Pons (tissue), 1 donor: Measurements from ENCODE around the gene OR6J1.
"Not testable (repeated sequence)": the region's sequence is repeated elsewhere in the genome, so short reads cannot be mapped to it uniquely, and the experiment has no call there.

Experiments
- DNase-seq: peaks from one replicate; pipeline ENCODE4 v3.0.0-alpha.2; 2016; ENCODE audit warnings: low spot score

OR6J1 gene

GRCh38 chr14:22650960-22651521, 6.9 kb upstream of the OR6J1 start:
- DNase-seq: no peak

GRCh38 chr14:22650046-22650739, 6.0 kb upstream of the OR6J1 start:
- no peak for DNase-seq

DNA sequence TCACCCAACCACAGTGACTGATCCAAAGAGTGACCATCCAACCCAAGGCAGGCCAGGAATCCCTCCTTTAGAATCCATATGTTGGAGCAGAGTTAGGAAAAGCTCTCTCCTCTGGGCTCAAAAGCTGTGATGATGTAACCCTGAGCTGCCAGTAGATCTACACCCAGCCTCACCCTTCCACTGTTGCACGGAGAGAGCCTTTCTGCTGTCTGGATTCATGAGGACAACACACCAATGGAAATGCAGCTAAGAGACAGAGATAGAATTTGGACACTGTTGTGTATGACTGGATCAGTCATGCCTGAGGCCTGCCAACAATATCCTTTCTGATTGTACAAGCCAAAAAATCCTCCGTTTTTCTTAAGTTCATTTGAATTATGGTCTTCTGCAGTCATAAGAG, 4.4 kb upstream of the OR6J1 start:
- DNase-seq: no peak

GRCh38 chr14:22646570-22647254, 2.6 kb upstream of the OR6J1 start:
- DNase-seq: no peak

DNA sequence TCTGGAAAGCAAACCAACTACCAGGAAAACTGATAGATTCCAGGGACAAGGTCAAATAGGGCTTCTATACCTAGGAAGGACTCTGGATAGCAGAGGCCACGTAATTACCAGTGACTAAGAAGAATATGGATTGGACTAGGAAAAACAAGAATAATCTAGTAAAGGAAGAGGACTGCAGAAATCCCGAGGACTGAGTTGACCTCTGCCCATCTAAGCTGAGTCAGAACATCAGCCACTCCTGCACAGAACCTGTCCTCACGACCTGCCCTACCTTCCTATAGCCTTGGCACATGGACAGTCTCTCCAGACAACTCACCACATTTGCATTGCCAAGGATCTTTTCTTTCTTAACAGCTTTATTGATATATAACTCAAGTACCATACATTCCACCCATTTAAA, 2.3 kb downstream of the OR6J1 start:
- DNase-seq: no peak

- DNase-seq: no peak
Measured at GRCh38 chr14:22640192-22640591, 4.0 kb downstream of the OR6J1 start.

DNA sequence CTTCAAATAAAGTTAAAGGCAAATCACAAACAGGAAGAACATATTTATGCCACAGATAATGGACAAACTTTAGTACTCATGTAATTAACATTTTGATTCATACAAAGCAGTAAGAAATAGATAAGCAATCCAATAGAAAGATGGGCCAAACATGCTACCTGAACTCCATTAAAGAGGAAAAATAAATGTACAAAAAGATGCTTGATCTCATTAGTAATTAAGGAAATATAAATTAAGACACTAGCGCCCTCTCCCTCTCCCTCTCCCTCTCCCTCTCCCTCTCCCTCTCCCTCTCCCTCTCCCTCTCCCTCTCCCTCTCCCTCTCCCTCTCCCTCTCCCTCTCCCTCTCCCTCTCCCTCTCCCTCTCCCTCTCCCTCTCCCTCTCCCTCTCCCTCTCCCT, 8.2 kb downstream of the OR6J1 start:
- DNase-seq: not testable (repeated sequence)

DNA sequence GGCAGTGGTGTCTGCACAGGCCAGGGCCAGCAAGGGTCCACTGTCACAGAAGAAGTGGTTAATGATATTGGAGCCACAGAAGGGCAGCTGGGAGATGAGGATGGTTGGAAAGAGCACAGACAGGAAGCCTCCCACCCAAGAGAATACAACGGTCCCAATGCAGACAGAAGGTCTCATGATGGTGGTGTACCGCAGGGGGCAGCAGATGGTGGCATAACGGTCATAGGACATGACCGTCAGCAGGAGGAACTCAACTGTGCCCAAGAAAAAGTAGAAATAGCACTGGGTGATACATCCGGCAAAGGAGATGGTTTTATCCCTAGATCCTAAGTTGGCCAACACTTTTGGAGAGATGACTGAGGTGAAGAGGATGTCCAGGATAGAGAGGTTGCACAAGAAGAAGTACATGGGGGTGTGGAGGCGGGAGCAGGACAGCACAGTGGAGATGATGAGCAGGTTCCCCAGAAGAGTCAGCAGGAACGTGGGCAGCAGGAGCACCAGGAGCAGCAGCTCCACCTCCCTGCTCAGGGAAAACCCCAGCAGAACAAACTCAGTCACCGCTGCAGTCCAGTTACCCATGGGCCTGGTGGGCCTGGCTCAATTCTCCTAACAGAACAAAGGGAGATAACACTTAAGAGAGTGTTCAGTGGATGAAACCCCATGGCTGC, 9.8 kb downstream of the OR6J1 start:
- no peak for DNase-seq

DNA sequence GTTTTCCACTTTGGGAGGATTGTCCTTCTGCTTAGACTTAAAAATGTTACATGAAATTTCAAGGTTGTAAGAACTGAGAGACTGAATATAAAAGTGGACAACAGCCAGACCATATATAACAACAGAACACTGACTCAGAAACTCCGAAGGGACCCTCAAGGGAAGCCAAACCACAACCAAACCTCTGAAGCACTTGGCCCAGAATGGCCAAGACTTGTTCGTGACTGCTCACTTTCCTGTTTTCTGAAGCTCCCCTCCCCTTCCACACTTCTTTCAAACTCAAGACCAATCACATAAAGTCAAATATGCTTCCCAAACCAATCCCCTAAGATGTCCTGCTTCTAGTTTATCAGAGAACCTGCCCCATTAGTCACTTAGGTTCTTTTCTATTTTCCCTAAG, 13.7 kb downstream of the OR6J1 start:
- no peak for DNase-seq

DNA sequence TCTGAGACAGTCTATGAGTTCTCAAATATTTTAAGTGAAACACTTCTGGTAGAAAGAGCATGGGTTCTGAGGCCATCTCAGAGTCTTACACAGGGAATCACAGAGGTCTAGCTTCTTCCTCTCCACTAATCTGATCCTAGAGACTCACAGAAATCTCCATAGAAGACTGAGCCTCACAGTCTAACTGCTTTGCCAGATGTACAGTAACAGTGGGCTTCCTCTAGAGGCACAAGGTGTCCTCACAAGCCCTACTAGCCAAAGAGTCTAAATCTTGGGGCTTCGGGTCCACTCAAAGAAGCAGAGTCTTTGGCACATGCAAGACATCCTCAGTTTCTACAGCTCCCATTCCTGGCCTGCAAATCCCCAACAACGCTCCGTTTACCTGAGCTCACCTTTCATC, 14.1 kb downstream of the OR6J1 start:
- DNase-seq: no peak

DNA sequence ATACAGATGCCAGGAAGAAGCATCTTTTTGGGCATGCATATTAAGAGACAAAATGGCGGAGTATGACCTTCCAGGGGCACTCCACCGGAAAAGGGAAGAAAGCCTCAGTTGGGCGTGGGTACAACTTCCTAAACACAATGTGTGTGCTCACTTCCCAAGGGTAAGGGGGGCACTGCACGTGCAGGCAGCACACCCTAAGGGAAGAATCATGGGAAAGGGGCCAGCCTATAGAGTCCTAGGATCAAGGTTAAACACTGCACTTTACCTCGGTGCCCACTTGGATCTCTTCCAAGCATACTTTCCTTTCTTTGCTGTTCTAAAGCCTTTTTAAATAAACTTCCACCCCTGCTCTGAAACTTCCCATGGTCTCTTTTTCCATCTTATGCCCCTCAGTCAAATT, 14.8 kb downstream of the OR6J1 start:
- no peak for DNase-seq

- DNase-seq: no peak
Measured at GRCh38 chr14:22627506-22628263, 16.5 kb downstream of the OR6J1 start.

DNA sequence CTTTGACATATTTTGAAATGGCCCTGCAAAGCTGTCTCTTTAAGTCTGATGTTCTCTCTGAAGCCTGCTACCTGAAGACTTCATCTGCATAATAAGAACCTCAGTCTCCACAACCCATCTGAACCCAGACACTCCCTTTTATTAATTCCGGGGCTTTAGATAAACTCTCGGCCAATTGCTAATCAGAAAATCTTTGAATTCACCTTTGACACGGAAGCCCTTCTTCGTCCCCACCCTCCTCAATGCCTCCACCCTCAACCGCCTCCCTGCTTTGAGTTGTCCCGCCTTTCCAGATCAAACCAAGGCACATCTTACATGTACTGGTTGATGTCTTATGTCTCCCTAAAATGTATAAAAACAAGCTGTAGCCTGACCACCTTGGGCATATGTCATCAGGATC, 17.6 kb downstream of the OR6J1 start:
- DNase-seq: no peak

- peak; percentile 12 for DNase-seq
Measured at GRCh38 chr14:22623047-22623446, 21.1 kb downstream of the OR6J1 start.

GRCh38 chr14:22622255-22622654, 21.9 kb downstream of the OR6J1 start:
- no peak for DNase-seq

DNA sequence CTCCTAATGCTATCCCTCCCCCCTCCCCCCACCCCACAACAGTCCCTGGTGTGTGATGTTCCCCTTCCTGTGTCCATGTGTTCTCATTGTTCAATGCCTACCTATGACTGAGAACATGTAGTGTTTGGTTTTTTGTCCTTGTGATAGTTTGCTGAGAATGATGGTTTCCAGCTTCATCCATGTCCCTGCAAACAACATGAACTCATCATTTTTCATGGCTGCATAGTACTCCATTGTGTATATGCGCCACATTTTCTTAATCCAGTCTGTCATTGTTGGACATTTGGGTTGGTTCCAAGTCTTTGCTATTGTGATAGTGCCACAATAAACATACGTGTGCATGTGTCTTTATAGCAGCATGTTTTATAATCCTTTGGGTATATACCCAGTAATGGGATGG, 28.4 kb downstream of the OR6J1 start:
- DNase-seq: not testable (repeated sequence)

- DNase-seq: no peak
Measured at GRCh38 chr14:22614240-22614799, 29.8 kb downstream of the OR6J1 start.

GRCh38 chr14:22613736-22614239, 30.4 kb downstream of the OR6J1 start:
- DNase-seq: no peak

- no peak for DNase-seq
Measured at GRCh38 chr14:22613106-22613695, 31.0 kb downstream of the OR6J1 start.

- no peak for DNase-seq
Measured at GRCh38 chr14:22610931-22611330, 33.2 kb downstream of the OR6J1 start.

DNA sequence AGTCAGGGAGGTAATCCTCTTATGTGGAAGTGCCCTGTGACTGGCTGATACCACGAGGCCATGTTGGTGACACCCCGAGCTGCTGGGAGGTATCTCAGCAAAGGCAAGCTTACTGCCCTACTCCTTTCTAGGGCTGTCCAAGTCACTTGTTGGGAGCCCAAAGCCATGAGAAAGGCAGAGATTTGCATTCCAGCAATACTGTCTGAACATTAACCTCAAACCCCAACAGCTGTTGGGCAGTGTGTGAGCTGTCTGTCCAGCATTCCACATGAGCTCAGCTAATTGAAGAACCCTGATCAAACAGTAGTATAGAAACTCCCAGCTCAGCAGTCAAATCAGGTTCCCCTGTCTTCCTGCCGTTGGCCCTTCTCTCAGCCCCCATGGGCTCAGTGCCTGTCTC, 36.9 kb downstream of the OR6J1 start:
- no peak for DNase-seq
